HepG2 (cell line): ENCODE results near the gene PDE9A. TPM values are rescaled to one million over a fixed set of nuclear protein-coding genes. Genes with fewer than 3 reads are reported as not detected.
A peak's percentile ranks its signal among the peaks of the same experiment; 100 is the strongest.

Experiments
- CEBPB ChIP-seq: IDR thresholded peaks from 2 replicates; pipeline ENCODE4 v1.6.1; 2011; ENCODE audit warnings: low read depth, low read length, improper control_type of control experiment, borderline replicate concordance
- HDAC2 ChIP-seq: sonication (generic); formaldehyde crosslinking; IDR thresholded peaks from 2 replicates; pipeline ENCODE4 v1.4.0; 2020; ENCODE audit warnings: missing genetic modification reagents
- HNF1A ChIP-seq, 2 experiments: sonication (generic) in 1 of 2; formaldehyde crosslinking in 1 of 2; IDR thresholded peaks; 2 replicates each; pipeline versions ENCODE4 v1.4.0 to v1.6.1; 2016 to 2020; ENCODE audit warnings: borderline replicate concordance in 1 of 2, low read depth in 1 of 2, mild to moderate bottlenecking in 1 of 2, missing genetic modification reagents in 1 of 2
- ZBTB10 ChIP-seq: sonication (generic); formaldehyde crosslinking; IDR thresholded peaks from 2 replicates; pipeline ENCODE4 v1.4.0; 2020; ENCODE audit warnings: missing genetic modification reagents, borderline replicate concordance
- ZBTB33 ChIP-seq: sonication (generic); formaldehyde crosslinking; IDR thresholded peaks from 2 replicates; pipeline ENCODE4 v1.4.0; 2020; ENCODE audit warnings: missing genetic modification reagents
- ZBTB37 ChIP-seq: sonication (generic); formaldehyde crosslinking; IDR thresholded peaks from 2 replicates; pipeline ENCODE4 v1.4.0; 2020; ENCODE audit warnings: mild to moderate bottlenecking, missing genetic modification reagents
- ZNF17 ChIP-seq: sonication (generic); formaldehyde crosslinking; IDR thresholded peaks from 2 replicates; pipeline ENCODE4 v1.5.0; 2020; ENCODE audit warnings: mild to moderate bottlenecking, missing genetic modification reagents
- polyA plus RNA-seq, 8 experiments: library from polyadenylated mRNA; depleted of rRNA in 3 of 8; stranded (reverse) in 7 of 8; unstranded in 1 of 8; fragments of >200 nt; fragmentation: Illumina TruSeq in 4 of 8; extraction: Trizol in 4 of 8; gene quantifications; 2 replicates each; pipeline versions ENCODE4 v1.2.1 to v1.2.3, GENCODE V29; 2011 to 2016; ENCODE audit warnings: low read depth in 4 of 8, missing spikeins in 1 of 8, mixed read lengths in 1 of 8; ENCODE audit not compliant: insufficient read depth in 1 of 8
- total RNA-seq, 5 experiments: library from RNA; depleted of rRNA; stranded (reverse); fragments of >200 nt; fragmentation: Illumina TruSeq; extraction: Trizol; gene quantifications; 2 replicates each; pipeline ENCODE4 v1.2.3, GENCODE V29; 2016; ENCODE audit warnings: low read depth in 1 of 5

The PDE9A gene
- total and polyA plus RNA-seq, 2 of the 13 experiments (the other 11 are each of a cell fraction or from before 2014, with no cell fraction given), result 4.6 to 19.7 TPM

GRCh38 chr21:42672699-42673458, 19.5 kb downstream of the PDE9A start (continued):
- no peak for TF ChIP-seq ZBTB37 (CRISPR knock-in tag)
- no peak for TF ChIP-seq HNF1A (IDR thresholded peaks at IDR 0.05; ENCODE audit: low read depth)
- no peak for TF ChIP-seq HNF1A (CRISPR knock-in tag; IDR thresholded peaks at IDR 0.05; ENCODE audit: borderline replicate concordance)
- no peak for TF ChIP-seq HDAC2 (CRISPR knock-in tag)
- TF ChIP-seq ZBTB10, result no peak
- peak; percentile 92 for TF ChIP-seq ZBTB33
- no peak for TF ChIP-seq ZNF17 (CRISPR knock-in tag)
- TF ChIP-seq CEBPB, result peak; percentile 18; the same call in 1 of the 2 replicates
